HepG2 (cell line): ENCODE data around the gene PIM1. TPM values are rescaled to one million over a fixed set of nuclear protein-coding genes. Genes with fewer than 3 reads are reported as not detected.

Experiments used
- ATRX ChIP-seq: sonication (generic); formaldehyde crosslinking; IDR thresholded peaks from 2 replicates; pipeline ENCODE4 v1.4.0; 2020; ENCODE audit warnings: missing genetic modification reagents, borderline replicate concordance
- HNRNPUL1 ChIP-seq: fragments of 200-400 bp; formaldehyde crosslinking; IDR thresholded peaks from 2 replicates; pipeline ENCODE4 v1.6.1; 2017; ENCODE audit warnings: low read depth, mild to moderate bottlenecking, low read length, moderate library complexity
- MBNL3 ChIP-seq: fragments of 250-450 bp; sonication (Bioruptor Pico); conservative IDR thresholded peaks from 2 replicates; pipeline ENCODE4 v1.8.0; 2022; ENCODE audit warnings: mild to moderate bottlenecking, inconsistent platforms
- PHF21A ChIP-seq: sonication (generic); formaldehyde crosslinking; IDR thresholded peaks from 2 replicates; pipeline ENCODE4 v1.5.0; 2020; ENCODE audit warnings: mild to moderate bottlenecking, missing genetic modification reagents
- PRMT3 ChIP-seq: sonication (generic); formaldehyde crosslinking; IDR thresholded peaks from 2 replicates; pipeline ENCODE4 v1.8.1; 2022; ENCODE audit warnings: low read depth, mild to moderate bottlenecking, moderate library complexity, missing genetic modification reagents, borderline replicate concordance
- ZNF124 ChIP-seq: sonication (generic); formaldehyde crosslinking; IDR thresholded peaks from 2 replicates; pipeline ENCODE4 v1.4.0; 2020; ENCODE audit warnings: missing genetic modification reagents
- ZNF460 ChIP-seq: sonication (generic); formaldehyde crosslinking; IDR thresholded peaks from 2 replicates; pipeline ENCODE4 v1.5.1; 2020; ENCODE audit warnings: missing genetic modification reagents, mild to moderate bottlenecking, borderline replicate concordance
- ZNF501 ChIP-seq: sonication (generic); formaldehyde crosslinking; IDR thresholded peaks from 2 replicates; pipeline ENCODE4 v1.5.1; 2020; ENCODE audit warnings: mild to moderate bottlenecking, moderate library complexity, missing genetic modification reagents
- ZNF577 ChIP-seq: sonication (generic); formaldehyde crosslinking; IDR thresholded peaks from 2 replicates; pipeline ENCODE4 v1.4.0; 2020; ENCODE audit warnings: mild to moderate bottlenecking, low read depth, missing genetic modification reagents, borderline replicate concordance
- ZNF616 ChIP-seq: sonication (generic); formaldehyde crosslinking; IDR thresholded peaks from 2 replicates; pipeline ENCODE4 v1.5.0; 2020; ENCODE audit warnings: low read depth, mild to moderate bottlenecking, missing genetic modification reagents
- polyA plus RNA-seq, 8 experiments: library from polyadenylated mRNA; depleted of rRNA in 3 of 8; stranded (reverse) in 7 of 8; unstranded in 1 of 8; fragments of >200 nt; fragmentation: Illumina TruSeq in 4 of 8; extraction: Trizol in 4 of 8; gene quantifications; 2 replicates each; pipeline versions ENCODE4 v1.2.1 to v1.2.3, GENCODE V29; 2011 to 2016; ENCODE audit warnings: low read depth in 4 of 8, missing spikeins in 1 of 8, mixed read lengths in 1 of 8; ENCODE audit not compliant: insufficient read depth in 1 of 8
- total RNA-seq, 5 experiments: library from RNA; depleted of rRNA; stranded (reverse); fragments of >200 nt; fragmentation: Illumina TruSeq; extraction: Trizol; gene quantifications; 2 replicates each; pipeline ENCODE4 v1.2.3, GENCODE V29; 2016; ENCODE audit warnings: low read depth in 1 of 5
- TF ChIP-seq, protein P1 (sequence below): sonication (generic); formaldehyde crosslinking; IDR thresholded peaks from 2 replicates; pipeline ENCODE4 v1.4.0; 2020; ENCODE audit warnings: missing genetic modification reagents, borderline replicate concordance
- TF ChIP-seq, protein P2 (sequence below): sonication (generic); formaldehyde crosslinking; IDR thresholded peaks from 2 replicates; pipeline ENCODE4 v1.4.0; 2020; ENCODE audit warnings: mild to moderate bottlenecking, missing genetic modification reagents
- TF ChIP-seq, protein P3 (sequence below): sonication (generic); formaldehyde crosslinking; IDR thresholded peaks from 2 replicates; pipeline ENCODE4 v1.8.0; 2022; ENCODE audit warnings: missing genetic modification reagents, low read depth, mild to moderate bottlenecking, borderline replicate concordance
- TF ChIP-seq, protein P4 (sequence below): sonication (generic); formaldehyde crosslinking; IDR thresholded peaks from 2 replicates; pipeline ENCODE4 v1.4.0; 2020; ENCODE audit warnings: missing genetic modification reagents

Gene PIM1
- total and polyA plus RNA-seq, 2 of the 13 experiments (the other 11 are each of a cell fraction or from before 2014, with no cell fraction given) = 29.4 to 117 TPM

DNA sequence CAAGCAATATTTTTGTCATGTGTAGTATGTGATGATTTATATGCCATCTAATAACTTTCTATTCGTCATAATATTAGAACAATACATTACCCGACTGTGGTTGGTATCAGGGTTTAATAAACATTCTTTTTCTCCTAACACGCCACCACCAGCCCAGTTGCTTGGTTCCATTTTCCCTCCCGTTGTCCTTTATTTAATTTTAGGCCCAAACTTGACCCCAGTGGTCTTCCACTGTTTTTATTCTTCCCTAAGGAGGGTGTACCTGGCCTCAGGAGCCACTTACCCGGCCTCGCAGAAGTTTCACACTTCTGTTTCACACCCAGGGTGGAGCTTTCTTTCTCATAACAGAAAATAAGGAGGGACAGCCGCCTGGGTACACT, 33.1 kb upstream of the PIM1 start (continued):
- TF ChIP-seq, protein P1, sequence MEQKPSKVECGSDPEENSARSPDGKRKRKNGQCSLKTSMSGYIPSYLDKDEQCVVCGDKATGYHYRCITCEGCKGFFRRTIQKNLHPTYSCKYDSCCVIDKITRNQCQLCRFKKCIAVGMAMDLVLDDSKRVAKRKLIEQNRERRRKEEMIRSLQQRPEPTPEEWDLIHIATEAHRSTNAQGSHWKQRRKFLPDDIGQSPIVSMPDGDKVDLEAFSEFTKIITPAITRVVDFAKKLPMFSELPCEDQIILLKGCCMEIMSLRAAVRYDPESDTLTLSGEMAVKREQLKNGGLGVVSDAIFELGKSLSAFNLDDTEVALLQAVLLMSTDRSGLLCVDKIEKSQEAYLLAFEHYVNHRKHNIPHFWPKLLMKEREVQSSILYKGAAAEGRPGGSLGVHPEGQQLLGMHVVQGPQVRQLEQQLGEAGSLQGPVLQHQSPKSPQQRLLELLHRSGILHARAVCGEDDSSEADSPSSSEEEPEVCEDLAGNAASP (CRISPR knock-in tag) = no peak
- TF ChIP-seq ZNF460 (CRISPR knock-in tag) = no peak
- no peak for TF ChIP-seq ZNF577 (CRISPR knock-in tag)
- TF ChIP-seq MBNL3 (CRISPR knock-in tag) = no peak
- no peak for TF ChIP-seq ATRX (CRISPR knock-in tag)
- TF ChIP-seq, protein P2, sequence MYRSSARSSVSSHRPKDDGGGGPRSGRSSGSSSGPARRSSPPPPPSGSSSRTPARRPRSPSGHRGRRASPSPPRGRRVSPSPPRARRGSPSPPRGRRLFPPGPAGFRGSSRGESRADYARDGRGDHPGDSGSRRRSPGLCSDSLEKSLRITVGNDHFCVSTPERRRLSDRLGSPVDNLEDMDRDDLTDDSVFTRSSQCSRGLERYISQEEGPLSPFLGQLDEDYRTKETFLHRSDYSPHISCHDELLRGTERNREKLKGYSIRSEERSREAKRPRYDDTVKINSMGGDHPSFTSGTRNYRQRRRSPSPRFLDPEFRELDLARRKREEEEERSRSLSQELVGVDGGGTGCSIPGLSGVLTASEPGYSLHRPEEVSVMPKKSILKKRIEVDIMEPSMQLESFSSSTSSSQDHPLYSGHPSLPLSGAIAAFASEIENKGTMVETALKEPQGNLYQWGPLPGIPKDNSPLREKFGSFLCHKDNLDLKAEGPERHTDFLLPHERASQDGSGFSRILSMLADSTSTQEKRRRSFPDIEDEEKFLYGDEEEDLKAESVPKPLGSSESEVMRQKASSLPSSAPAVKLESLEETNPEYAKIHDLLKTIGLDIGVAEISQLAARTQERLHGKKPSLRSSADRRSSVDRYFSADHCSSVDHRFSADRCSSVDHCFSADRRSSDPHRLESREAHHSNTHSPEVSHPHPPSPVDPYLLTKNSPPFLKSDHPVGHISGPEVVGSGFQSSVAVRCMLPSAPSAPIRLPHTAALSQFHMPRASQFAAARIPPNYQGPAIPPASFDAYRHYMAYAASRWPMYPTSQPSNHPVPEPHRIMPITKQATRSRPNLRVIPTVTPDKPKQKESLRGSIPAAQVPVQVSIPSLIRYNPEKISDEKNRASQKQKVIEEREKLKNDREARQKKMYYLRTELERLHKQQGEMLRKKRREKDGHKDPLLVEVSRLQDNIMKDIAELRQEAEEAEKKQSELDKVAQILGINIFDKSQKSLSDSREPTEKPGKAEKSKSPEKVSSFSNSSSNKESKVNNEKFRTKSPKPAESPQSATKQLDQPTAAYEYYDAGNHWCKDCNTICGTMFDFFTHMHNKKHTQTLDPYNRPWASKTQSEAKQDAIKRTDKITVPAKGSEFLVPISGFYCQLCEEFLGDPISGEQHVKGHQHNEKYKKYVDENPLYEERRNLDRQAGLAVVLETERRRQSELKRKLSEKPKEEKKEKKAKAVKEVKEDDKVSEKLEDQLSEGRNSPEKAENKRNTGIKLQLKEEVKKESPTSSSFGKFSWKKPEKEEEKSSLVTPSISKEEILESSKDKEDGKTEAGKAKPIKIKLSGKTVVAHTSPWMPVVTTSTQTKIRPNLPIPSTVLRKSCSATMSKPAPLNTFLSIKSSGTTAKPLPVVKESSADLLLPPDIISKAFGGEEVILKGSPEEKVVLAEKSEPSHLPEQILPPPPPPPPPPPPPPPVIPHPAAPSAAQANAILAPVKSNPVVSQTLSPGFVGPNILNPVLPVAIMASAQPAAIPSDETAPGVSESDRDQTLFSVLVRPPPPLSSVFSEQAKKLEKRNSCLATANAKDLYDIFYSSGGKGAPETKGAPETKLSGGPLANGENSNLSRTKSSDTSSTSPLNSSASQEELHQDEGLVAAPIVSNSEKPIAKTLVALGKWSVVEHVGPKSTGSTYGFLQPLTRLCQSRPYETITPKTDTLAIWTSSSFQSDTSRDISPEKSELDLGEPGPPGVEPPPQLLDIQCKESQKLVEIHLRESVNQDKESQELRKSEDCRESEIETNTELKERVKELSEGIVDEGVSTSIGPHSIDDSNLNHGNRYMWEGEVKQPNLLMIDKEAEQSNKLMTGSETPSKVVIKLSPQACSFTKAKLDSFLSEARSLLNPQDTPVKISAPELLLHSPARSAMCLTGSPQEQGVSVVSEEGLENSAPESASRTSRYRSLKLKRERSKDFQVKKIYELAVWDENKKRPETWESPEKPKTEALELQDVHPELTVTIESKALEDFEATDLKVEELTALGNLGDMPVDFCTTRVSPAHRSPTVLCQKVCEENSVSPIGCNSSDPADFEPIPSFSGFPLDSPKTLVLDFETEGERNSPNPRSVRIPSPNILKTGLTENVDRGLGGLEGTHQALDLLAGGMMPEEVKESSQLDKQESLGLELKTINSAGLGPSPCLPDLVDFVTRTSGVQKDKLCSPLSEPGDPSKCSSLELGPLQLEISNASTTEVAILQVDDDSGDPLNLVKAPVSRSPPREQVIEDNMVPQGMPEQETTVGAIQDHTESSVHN (CRISPR knock-in tag) = no peak
- no peak for TF ChIP-seq HNRNPUL1
- no peak for TF ChIP-seq PHF21A (CRISPR knock-in tag)
- no peak for TF ChIP-seq ZNF124
- TF ChIP-seq, protein P3, sequence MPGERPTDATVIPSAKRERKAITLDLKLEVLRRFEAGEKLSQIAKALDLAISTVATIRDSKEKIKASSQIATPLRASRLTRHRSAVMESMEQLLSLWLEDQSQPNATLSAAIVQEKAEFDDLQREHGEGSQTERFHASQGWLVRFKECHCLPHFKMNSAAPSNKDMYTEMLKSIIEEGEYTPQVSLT (CRISPR knock-in tag) = 0 out of 2 replicates have a peak, but pooled peaks have one; percentile 10
- no peak for TF ChIP-seq ZNF501 (CRISPR knock-in tag)
- TF ChIP-seq, protein P4, sequence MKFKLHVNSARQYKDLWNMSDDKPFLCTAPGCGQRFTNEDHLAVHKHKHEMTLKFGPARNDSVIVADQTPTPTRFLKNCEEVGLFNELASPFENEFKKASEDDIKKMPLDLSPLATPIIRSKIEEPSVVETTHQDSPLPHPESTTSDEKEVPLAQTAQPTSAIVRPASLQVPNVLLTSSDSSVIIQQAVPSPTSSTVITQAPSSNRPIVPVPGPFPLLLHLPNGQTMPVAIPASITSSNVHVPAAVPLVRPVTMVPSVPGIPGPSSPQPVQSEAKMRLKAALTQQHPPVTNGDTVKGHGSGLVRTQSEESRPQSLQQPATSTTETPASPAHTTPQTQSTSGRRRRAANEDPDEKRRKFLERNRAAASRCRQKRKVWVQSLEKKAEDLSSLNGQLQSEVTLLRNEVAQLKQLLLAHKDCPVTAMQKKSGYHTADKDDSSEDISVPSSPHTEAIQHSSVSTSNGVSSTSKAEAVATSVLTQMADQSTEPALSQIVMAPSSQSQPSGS (CRISPR knock-in tag) = no peak
- no peak for TF ChIP-seq PRMT3 (CRISPR knock-in tag)
- TF ChIP-seq ZNF616 (CRISPR knock-in tag) = no peak
